HL-60/S4 treated with retinoic acid at 250 ng/mL for 4 days and 3 days (cell line): ENCODE data around the gene SLC25A52.
"Not testable (repeated sequence)": the region's sequence is repeated elsewhere in the genome, so short reads cannot be mapped to it uniquely, and the experiment has no call there.

Experiments used
- in situ Hi-C: fragments of 300-500 bp; cut with MboI; formaldehyde crosslinking; loops from 2 replicates; pipeline ENCODE4 v1.7.0; 2022; ENCODE audit warnings: low sequenced_read_pairs

The SLC25A52 gene, protein sequence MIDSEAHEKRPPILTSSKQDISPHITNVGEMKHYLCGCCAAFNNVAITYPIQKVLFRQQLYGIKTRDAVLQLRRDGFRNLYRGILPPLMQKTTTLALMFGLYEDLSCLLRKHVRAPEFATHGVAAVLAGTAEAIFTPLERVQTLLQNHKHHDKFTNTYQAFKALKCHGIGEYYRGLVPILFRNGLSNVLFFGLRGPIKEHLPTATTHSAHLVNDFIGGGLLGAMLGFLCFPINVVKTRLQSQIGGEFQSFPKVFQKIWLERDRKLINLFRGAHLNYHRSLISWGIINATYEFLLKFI

DNA sequence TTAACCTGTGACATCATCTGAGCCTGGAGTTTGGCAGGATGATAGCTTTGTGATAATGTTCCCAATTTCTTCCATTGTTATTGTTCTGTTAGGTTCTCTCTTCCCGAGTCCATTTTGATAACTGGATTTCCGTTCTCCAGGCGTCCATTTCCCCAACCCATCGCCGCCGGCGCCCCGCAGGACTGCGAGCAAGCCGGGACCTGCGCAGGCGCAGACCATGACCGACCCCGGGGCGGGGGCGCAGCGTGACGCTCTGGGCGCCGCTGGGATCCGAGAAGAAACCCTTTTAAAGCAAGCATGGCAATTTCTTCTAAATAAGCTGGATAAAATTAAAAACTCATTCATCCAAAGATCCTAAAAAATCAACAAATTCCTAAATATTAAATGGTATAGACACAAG, at the start of gene SLC25A52:
SLC25A52 (minus strand) TSS at position 186 of the 400 bp plus-strand sequence. CDS start 219 bp downstream, outside the sequence.
- in situ Hi-C loops: no loop called here

DNA sequence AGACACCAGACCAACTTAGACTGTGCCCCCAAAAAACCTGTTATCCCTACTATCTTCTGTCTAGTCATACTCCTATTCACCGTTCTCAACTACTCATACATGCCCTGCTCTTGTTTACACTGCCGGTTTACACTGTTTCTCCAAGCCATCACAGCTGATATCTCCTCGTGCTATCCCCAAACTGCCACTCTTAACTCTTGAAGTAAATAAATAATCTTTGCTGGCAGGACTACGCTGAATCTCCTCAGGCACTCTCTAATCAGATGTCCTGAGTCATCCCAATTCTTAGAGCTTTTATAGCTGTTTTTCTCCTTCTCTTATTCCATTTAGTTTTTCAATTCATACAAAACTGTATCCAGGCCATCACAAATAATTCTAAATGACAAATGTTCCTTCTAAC, 48.4 kb upstream of the SLC25A52 start:
- in situ Hi-C loops: loop anchor here (25.0 kb wide), 1 partner anchor 247 kb away; no protein-coding TSS in a partner anchor

DNA sequence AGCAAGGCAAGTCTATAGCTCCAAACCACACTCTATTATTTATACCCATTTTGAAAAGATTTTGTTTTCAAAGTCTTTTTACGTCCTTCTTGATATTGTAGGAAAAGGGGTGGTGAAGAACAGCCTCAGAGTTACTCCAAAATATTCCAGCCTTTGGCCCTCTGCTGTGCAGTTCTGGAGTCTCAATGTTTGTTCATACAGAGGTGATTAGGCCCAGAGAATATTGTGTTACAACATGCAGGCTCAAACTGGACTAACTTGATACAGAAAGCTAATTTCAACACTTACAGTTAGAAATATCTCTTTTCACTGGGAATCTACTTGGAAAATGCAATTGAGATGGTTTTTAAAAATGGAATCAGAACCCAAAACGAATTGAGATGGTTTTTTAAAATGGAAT, 40.4 kb upstream of the SLC25A52 start:
- in situ Hi-C loops: loop anchor here (25.0 kb wide), 1 partner anchor 239 kb away; no protein-coding TSS in a partner anchor

DNA sequence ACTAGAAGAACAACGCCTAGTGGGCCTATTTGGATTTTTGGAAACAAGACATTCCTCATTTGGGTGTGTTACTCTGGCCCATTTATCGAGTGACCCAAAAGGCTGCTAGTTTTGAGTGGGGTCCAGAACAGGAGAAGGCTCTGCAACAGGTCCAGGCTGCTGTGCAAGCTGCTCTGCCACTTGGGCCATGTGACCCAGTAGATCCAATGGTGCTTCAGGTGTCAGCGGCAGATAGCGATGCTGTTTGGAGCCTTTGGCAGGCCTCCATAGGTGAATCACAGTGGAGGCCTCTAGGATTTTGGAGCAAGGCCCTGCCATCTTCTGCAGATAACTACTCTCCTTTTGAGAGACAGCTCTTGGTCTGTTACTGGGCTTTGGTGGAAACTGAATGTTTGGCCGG, 38.6 kb upstream of the SLC25A52 start:
- in situ Hi-C loops: not testable (repeated sequence)

DNA sequence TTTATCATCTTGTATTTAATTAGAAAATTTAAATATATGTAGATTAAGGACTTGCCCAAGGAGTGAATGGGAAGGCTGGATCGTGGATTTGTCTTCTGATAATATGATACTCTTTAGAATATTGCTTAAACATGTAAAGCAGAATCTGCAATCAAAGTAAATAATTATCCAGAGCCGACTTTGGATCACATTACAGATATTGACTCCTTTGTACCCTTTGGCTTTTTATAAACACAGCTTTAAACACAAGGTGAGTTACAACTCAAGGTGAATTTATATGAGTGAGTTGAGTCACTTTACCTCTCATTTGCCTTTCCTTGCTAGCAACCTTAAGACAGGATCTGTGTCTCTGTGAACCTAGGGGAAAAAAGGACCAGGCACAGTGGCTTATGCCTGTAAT, 37.7 kb upstream of the SLC25A52 start:
- in situ Hi-C loops: no loop called here

DNA sequence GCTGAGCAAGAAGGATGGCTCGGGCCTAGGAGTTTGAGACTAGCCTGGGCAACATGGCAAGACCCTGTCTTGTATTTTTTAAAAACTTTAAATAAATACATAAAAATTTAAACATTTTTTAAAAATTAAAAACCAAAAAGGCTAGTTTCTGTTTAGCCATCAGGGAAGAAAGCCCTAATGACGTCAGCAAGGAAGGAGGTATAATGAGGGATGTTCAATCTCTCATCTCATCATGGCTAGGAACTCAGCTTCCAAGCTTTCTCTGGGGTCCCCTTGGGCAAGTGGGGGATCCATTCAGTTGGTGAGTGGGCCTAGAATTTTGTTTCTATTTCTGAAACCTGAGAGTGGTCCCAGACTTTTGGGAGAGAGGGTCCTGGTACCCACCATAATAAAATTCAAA, 35.1 kb upstream of the SLC25A52 start:
- in situ Hi-C loops: no loop called here

DNA sequence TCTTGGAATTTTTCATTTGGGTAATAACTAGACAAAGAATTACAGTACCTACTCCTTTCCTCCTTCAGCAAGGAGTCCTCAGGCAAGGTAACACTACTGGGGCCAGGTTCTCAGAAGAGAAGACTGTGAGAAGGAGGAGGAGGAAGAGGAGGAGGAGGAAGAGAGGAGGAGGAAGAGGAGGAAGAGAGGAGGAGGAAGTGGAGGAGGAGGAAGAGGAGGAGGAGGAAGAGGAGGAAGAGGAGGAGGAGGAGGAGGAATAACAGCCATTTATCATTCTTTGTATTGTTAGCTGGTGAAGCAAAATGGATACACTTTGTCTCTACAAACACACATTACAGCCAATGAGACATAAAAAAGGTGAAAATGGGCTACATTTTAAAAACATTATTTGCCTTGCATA, 32.9 kb upstream of the SLC25A52 start:
- in situ Hi-C loops: no loop called here

DNA sequence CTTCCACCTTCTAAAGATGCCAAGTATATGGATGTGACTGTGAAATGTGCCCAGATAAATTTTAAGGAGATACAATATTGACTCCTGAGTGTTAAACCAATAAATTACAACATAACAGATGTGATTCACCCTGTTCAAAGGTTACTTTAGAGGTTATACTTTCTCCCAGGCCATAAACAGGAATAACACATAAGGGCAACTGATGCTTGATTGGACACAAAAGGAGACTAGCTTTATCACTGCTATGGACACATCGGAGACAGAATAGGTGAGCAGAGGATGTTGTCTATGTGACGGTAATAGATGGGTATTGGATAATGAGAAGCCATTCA, 31.9 kb upstream of the SLC25A52 start:
- in situ Hi-C loops: no loop called here

DNA sequence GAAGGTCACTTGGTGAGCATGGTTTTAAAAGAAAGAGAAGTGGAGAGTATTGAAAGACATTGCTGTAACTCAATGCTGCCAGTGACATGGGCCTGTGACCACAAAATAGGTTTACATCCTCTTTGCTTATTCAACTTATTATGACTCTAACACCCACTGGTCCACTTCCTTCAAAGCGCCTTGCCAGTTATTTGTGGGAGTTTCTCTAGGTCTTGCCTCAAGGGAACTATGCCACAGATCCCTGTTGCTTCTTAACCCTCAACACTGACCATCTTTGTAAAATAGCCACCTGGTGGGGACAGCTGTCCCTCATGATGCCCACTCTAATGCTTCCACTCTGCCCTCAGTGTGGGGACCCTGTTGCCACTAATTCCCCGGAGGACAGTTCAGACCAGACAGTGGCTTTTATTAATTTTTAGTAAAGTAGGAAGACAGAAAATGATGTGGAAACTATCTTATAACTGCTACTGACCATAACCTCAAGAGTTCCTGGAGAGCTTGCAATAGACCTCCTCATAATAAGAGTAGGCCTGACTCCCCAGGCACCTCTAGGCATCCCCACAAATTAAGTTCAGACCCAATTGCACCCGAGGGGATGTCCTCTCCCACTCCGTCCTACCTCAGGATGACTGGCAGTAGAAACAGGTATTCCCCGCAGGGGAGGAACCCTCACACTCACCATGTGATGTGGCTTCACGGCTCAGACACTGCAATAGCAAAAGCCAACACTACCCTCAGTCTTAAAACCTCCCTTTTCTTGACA, 31.3 kb upstream of the SLC25A52 start:
- in situ Hi-C loops: no loop called here

DNA sequence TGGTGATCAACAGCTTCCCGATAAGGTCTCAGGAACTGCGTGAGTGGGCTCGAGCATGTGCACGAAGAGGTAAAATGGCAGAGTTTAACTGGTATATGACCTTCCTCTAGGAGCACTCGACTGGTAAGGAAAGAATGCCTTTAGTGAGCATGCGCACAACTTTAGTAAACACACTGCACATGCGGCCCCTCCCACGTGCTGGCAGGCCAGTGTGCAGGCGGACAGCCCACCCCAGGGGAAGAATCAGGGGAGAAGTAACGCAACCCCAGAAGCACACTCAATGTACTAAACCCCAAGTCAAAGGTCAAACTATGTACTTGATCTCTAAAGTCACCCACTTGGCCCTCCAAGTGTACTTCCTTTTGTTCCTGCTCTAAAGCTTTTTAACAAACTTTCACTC, 28.7 kb upstream of the SLC25A52 start:
- in situ Hi-C loops: no loop called here

DNA sequence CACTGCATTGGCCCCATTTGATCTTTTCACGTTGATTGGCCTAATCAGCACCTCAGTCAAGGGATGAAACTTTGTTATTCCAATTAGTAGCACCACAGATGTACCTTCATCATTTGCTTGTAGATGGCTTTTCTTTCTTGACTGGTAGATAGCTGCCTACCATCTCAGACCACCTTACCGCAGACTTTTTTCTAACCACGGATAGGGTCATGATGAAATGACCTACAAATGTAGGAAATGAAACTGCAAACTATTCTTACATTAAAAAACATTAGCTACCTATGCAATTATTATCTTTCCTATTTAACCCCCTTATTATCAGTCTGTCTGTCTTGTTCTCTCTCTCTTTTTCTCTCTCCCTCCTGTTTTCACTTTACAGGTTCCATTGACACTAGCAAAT, 22.4 kb upstream of the SLC25A52 start:
- in situ Hi-C loops: no loop called here

DNA sequence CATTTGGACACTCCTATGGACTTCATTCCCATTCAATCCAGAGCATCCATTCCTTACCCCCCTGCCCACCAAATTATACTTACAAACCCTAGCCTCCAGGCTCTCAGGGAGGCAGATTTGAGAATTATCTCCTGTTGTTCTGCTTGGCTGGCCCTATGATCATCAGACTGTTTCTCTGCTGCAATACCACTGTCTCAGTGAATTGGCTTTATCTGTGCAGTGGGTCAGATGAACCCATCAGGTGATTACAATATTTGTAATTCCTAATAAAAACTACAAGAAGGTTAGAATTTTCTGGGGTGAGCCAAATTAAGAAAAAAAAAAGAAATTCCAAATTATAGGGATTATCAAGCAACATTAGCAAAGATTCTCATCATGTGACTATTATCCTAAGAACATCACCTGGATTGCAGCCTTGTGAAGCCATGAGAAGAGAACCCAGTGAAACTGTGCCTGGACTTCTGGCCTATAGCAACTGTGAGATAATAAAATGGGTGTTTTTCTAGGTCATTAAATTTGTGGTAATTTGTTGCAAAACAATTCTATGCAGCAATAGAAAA, 17.8 kb upstream of the SLC25A52 start:
- in situ Hi-C loops: no loop called here

DNA sequence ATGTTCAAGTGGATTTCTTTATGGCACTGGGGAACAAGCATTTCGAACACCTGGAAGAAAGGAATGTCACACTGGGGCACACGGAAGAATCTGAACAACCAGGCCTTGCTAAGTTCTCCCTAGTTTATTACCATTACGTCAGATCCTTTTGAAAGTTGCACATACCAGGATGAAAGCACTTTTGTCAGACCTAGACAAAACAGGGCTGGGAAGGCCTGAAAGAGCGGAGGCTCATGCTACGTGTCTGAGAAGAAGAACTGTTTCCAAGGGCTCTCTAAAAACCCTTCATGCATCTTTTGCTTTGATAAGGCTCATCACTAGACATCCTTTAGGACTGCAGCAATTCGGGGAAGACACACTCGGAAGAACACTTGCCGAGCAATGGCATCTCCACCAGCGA, 15.4 kb upstream of the SLC25A52 start:
- in situ Hi-C loops: no loop called here

DNA sequence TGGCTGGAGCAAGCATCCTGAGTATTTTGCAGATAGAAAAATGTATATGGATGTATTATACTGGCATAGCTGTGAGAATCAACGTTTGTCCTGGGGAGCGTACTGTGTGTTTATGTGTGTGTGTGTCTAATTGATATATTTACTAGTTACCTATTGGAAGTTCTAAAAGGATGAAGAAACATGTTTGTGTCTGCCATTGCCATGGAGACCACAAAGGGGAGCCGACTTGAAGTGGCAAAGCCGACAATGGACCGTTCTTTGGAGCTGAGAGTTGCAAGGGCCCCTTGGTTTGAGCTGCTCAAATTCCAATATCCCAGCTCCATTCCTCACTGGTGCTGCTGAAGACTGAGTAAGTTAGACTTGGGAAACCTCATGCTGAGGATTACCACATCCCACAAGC, 14.3 kb upstream of the SLC25A52 start:
- in situ Hi-C loops: no loop called here

DNA sequence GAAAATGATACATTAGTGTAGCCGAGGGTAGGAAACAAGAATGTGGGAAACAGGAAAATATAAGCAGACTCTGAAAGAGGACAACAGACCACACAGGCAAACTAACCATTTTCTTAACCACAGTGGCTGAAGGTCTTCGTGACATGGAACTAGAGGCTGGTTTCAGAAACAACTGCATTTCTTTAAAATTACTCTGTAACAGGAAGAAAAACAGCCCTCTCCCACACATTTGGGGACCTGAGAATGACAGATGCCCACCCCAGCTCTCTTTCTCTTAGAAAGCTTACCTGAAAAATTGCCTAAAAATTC, 13.8 kb upstream of the SLC25A52 start:
- in situ Hi-C loops: no loop called here

DNA sequence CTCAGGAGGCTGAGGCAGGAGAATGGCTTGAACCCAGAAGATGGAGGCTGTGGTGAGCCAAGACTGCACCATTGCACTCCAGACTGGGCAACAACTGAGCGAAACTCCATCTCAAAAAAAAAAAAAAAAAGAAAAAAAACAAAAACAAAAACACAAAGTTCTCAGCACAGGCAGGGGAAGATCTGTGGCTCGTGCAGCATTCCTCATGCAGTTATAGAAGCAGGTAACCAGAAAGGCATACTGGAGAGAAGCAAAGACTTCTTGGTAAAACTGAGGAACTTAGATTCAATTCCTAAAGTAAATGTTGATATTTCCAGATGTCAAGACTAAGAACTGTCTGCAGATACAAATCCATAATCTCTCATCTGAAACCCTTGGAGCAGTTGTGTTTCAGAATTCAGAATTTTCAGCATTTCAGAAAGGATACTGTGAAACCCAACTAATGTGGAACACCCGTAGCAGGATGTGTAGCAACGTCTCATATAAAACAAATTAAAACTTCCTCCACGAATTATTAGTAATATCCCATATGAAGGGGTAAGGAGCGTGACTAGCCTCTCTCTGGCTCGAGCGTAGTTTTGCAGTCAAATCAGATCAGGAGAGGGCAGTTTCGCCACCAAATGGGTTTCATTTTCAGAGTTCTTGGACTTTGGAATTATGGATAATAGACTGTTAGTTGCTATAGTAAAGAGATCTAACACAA, 13.2 kb upstream of the SLC25A52 start:
- in situ Hi-C loops: no loop called here

DNA sequence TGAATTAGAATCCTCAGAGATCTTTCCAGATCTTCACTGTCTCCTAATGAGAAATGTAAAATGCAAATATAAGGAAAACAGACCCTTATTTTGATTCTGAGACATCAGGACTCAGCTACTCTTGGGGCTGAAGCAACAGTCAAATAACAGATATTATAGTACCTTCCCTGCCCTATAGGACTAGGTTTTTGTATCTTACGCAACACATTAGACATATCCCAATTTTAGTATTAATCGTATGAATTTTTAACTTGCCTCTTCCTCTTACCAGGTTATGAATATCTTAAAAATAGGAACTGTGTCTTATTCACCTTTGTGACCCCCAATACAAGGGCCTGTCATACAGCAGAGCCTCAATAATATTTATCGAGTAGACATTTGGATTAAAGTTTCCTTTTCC, 12.0 kb upstream of the SLC25A52 start:
- in situ Hi-C loops: no loop called here

DNA sequence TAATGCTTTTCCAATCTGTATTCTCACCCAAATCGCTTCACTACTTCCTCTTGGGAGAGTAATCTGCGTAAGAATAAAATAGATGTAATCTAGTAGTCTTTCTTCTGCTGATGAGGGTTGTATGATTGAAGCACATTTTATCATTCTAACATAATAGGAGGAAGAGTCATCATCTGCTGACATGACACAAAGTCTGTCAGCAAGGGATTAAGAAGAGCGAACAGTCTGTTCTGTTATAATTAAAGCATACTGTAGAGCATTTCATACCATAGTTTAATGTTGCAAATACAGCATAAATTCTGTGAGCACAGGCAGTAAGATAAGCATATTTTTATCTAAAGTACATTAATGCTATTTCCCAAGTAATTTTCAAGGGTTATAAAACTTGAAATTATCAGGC, 10.4 kb downstream of the SLC25A52 start:
- in situ Hi-C loops: no loop called here

DNA sequence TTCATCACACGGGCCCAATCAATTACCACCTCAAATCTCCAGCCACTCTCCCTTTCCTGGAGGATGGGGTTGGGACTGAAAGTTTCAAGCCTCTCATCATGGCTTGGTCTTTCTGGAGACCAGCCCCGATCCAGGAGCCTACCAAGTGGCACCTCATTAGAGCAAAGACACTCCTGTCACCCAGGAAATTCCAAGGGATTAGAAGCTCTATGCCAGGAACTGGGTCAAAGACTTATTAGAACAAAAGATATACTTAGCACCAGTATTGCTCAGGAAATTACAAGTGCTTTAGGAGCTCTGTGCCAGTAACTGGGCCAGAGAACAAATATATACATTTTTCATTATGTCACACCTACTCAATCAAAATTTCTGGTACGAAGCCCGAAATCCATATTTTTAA, 14.3 kb downstream of the SLC25A52 start:
- in situ Hi-C loops: loop anchor here (25.0 kb wide), 1 partner anchor 216 kb away; no protein-coding TSS in a partner anchor

DNA sequence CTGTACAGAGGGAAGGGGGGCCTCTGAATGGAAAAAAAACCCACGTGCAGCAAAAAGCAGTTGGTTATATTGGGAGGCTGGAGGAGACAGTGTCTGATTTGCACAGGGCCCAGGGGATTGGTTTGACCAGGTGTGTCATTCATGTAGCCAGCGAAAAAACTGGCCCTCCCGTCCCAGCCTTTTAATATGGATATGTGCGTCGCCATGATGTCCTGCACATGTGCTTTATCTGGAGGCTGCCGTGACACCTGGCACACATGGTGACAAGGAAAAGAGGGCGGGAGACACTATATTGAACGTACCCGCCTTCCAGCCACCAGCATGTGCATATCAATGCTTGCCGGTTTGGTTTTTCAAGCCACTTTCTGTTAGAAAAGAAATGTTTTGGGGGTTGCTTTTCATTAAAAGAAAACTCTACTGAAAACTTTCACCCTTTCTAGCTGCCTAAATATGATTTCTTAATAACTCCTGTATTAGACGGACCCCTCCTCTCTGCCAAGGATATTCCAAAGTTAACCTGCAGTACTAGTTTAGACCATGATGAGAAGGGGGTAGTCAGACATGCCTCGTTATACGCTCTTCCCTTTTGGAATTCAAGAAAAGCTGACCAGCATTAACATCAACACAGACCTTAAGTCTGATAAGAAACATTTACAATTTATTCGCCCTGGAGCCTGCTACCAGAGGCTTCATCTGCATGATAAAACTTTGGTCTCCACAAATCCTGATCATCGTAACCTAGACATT, 16.2 kb downstream of the SLC25A52 start:
- in situ Hi-C loops: loop anchor here (25.0 kb wide), 1 partner anchor 218 kb away; no protein-coding TSS in a partner anchor

DNA sequence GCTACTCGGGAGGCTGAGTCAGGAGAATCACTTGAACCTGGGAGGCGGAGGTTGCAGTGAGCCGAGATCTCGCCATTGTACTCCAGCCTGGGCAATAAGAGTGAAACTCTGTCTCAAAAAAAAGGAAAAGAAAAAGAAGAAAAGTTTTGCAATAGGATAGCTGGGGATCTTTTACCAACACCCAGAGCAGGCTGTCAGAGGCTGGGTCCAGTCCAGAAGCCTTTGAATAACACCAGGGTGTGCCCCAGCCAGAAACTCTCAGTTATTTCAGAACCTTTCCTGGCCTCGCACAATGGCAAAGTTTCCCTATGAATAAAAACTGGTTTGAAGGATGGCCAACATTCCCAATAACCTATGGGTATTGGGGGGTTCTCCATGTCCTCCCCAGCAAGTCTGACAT, 17.1 kb downstream of the SLC25A52 start:
- in situ Hi-C loops: loop anchor here (25.0 kb wide), 1 partner anchor 219 kb away; no protein-coding TSS in a partner anchor
